ENCODE results near the gene PITPNM3.
"Not testable (repeated sequence)": the region's sequence is repeated elsewhere in the genome, so short reads cannot be mapped to it uniquely, and the experiment has no call there.

PITPNM3 gene

DNA sequence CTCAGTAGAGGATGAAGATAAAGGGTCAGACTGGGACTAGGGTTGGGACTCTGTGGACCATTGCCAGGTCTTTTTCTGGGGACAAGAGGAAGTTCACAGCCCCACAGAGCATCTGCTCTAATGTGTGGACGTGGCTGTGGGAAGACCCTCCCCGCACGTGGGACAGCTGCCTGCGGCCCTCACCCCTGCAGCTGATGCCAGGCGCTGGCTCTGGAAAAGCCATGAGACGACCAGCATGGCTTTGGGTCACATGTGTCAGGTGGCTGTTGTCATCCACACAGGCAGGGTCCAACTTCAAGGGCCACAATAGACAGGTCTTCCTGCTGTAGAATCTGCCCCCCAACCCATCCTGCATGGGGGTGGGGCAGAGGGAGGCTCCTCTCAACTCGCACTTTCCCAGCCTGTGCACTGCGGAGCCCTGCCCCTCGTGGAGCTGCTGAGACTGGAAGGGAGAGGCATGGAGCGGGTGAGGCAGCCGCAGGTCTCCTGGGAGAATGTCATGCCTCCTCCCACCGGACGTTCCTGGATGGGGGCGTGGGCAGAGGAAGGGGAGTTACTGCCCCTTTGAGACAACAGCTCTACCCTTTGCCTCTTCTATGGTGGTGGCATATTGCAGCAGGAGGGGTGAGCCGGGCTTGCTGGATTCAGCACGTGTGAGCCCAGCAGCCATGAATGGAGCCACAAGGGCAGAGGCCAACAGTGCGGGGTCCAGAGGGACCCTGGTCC is 58.7 kb downstream of the PITPNM3 start:
- no peak for FAIRE-seq

DNA sequence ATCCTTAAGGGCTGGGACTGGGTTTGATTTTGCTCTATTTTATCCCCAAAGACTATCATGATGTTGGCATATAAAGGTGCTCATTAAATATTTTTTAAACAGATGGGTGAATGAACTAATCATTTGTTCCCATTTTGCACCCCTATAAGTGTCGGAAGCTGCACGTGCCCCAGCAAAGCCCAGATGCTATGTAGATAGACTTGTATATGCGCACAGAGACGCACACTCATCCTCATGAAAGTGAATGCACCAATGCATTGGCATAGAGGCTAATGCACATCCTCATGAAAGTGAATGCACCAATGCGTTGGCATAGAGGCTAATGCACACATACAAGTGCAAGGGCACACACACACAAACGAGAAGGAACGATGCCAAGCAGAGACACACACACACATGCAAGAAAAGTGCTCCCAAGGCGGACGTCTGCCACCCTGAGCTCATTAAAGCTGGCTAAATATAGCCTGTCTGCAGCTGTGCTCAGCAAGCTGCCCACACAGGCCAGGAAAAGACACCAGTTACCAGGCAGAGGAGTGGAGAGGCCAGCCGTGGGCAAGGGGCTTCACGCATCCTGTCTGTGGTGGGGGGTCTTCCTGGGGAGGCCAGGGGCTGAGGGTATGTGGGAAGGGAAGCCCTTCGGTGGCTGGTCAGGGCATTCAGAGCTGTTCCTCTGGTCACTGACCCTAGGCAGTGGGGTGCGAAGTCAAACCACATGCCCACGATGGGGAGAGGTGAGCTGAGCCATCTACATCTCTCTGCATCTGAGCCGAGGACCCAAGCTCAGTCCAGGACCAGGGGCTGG is 59.5 kb downstream of the PITPNM3 start:
- FAIRE-seq, result no peak

DNA sequence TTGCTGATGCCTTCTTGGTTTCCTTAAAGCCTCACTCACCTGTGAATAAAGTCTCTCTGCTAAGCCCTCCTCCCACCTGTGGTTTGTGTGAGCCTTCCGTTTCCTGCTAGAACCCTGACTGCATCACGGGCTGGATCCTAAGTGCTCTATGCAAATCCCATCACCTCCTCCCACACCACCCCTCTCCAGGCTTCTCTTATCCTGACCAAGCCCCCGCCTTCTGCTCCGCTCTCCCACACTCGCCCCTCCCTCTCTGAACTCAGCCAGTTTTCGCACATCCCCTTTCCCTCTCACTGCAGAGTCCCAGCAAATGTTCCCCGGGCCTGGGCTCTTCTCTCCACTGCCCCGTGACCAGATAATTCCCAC is 60.3 kb downstream of the PITPNM3 start:
- FAIRE-seq, result no peak

DNA sequence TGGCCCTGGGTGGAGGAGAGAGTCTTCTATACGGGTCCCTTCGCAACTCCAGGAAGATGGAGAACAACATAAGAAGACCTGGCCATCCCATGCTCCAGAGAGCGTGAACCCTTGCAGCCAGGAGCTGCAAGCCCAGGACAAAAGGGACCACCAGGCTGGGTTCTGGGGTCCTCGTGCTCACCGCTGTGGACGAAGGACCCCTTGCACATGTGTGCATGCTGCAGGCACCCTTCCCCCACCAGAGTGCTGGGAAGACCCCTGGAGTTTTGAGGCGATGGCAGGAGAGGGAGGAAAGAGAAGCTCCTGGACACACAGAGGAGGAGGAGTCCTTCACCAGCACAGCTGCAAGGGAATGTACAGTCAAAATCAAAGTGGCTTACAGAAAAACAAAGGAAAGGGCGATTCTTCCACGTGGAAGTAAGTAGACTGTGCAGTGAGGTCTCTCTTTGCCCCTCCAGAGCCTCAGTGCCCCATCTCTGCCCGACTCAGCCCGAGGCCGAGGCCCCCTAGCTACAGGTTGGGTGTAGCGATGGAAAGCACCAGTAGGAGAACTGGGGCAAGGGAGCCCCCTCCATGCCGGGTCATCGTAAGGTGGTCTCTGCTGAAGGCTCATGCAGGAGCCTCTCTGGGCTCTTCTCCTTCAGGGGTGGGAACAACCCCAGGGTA is 60.8 kb downstream of the PITPNM3 start:
- FAIRE-seq, result no peak

DNA sequence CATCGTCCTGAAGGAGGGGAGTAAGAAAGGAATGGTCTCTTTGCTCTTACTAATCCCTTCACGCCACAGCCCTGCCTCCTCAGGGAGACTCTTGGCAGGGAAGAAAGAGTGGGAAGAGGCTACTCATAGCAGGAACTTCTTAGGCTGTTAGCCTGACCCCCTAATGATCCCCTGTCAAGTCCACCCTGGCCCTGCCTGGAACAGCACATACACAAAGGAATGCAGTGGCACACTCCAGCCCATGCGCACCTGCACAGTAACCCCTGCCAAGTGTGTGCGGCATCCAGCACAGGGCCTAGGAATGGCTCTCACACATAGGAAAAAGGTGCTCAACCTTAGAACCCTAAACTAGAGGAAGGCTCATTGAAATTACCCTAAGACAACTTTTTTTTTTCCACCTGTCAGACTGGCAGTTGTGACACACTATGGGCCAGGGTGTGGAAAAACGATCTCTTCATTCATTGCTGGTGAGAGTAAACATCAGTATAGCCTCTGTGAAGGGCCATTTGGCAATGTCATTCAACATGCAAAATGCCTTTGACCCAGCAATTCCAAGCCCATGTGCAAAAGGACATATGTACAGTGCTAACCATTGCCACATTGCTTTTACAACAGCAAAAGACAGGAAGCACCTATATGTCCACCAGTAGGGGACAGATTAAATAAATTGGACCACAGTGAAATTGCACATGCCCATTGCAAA is 62.0 kb downstream of the PITPNM3 start:
- no peak for FAIRE-seq

DNA sequence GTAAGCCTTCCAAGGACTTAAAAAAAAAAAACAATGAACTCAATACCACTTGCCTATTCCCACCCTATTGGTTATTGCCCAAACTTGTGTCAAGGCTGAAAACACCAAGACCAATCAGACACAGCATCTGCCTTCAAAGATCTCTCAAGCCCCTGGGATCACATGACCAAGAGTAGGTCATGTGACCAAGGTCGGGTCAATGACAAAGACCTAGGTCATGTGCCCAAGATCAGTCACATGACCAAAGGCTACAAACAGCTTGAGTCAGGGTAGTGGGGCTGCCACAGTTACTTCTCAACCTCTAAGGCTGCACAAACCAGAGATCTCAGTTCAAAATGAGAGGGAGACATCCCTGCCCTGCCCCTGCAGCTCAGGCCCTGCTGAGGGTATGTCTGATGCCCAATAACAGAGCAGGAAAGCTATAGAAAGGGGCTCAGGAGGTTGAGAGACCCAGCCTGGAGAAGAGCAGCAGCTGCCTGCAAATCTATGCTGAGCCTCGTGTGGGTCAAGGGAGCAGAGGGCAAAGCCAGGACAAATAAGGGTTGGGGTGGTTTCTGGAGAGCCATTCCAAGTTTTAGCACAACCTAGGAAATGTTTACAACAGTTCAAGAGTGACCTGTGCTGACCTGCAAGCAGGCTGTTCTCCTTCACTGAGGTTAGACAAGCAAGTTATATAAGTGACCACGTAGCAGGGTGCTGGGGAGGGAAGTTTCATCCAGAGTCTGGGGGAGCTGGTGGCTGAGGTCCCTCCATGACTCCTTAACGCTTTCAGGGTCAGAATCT is 63.3 kb downstream of the PITPNM3 start:
- no peak for FAIRE-seq

DNA sequence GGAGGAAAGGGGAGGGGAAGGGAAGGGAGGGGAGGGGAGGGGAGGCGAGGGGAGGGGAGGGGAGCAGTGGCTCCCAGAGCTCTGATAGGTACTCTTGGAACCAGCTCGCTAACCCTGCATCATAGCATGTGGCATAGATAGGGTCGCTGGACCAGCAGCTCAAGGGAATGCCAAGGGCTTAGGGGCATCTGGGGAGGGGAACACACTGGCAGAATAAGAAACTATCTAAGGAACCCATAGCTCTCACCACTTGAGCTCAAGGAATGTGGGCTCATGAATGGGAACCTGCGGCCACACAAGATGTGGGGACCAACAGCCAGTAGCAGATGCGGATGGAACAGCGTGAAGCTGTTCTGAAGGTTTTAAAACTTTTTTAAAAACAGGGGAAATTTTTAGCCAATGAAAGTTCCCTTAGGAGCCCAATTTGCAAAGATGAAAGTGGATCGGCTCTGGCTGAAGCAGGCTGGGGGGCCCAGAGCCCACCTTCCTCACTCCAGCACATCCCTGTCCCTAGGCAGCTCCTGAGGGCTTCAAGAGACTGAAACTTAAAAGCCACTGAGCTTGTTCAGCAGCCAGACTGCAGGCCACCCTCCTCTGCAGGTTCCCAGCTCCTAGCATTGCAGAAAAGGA is 65.2 kb downstream of the PITPNM3 start:
- no peak for FAIRE-seq

DNA sequence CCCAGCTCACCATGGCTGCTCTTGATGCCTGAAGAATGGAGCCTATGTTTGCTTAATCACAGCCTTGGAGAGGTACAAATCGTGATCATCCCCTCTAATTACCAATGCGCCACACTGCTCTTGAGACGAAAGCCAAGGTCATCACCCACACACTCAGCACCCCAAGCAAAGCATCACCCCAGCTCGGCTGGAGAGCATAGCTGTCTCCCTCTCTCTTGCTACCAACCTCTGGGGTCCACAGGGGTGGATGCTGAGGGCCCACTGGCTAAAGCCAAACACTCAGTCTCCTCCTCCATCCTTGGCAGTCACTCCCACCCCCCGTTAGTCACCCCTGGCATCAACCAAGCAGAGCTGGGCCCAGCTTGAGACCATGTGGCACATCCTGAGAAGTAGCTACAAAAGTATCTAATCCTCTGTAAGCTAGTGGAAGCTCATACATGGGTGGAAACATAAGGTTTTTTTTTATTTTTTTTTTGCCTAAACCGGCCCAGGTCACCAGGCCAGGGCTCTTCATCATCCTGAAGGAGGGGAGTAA is 67.3 kb downstream of the PITPNM3 start:
- no peak for FAIRE-seq

DNA sequence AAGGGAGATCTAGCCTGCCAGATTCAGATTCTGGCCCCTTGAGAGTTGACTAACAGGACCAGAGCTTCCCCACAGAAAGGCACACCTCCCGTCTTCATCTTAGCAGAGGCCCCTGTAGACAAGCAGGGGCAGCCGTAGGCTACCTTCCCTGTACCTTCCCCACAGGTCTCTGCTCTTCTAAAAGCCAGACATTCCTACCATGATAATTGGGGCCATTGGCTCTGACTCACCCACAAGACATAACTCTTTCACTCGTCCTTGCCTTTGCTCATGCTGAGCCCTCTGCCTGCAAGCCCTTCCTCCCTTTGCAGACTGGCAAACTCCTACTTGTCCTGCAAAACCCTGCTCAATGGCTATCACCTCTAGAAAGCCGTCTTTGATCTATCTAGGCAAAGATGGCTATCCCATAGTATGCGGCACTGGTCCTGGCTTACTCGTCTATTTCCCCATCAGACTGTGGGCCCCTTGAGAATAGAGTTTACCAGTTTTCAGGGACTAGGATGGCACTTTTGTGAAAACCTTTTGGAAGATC is 68.3 kb downstream of the PITPNM3 start:
- FAIRE-seq, result no peak

DNA sequence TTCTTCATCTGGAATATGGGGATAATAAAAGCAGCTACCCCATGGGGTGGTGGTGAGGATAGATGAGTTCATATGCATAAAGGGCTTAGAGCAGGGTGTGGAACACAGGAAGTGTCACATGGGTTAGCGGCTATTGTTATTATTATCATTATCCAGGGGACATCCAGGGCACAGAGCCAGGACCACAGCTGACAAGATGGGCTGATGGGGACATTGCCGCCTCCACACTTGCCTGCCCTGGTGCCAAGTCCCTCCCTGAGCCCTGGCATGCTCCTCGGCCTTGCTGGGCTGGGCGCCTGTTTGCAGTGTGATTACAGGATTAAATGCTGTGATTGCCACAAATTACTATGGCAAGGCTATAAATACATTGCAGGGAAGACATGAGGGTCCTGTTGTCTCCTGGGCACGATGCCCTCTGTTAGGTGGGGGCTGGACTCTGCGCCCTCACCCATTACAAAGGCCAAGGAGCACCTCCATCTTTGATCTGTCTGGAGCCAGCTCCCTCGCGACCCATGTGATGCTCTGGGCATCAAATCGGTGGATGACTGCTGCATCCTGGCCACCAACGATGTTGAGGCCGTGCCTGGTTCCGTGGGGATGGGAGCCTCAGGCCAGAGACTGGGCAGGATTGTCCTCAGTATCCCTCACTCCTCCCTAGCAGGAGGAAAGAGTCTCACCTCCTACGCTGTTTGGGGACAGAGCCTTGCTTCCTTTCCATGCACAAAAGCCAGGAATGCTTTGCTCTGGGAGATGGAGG is 68.9 kb downstream of the PITPNM3 start:
- FAIRE-seq, result no peak

DNA sequence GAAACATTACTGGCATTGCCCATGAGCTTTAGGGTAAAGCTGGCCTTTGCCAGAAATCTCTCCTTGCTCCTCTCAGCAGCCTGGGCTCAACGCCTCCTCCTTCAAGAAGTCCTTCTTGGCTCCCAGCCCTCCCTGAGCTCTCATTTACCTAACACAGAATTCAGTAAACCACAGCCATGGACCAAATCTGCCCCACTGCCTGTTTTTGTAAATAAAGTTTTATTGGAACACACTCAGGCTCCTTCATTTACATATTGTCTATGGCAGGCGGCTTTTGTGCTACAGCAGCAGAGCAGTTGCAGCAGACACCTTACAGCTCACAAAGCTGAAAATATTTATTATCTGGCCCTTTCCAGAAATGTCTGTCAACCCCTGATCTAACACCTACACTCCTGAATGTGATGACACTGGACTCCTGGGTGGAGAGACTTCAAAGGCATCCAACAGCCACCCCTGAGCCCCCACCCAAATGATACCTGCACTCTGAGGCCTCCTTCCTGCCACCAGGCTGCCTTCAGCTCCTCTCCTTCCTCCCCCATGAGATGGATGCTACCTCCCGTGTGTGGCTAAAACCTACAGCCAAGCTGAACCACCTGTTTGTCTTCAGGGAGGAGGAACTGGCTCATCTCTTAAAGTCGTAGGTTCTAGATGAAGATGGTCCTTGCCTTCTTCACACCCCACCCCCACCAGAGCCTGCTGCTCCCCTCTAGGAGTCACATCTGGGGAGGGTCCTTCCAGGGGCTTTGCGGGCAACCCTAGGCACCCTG is 70.5 kb downstream of the PITPNM3 start:
- FAIRE-seq, result no peak

DNA sequence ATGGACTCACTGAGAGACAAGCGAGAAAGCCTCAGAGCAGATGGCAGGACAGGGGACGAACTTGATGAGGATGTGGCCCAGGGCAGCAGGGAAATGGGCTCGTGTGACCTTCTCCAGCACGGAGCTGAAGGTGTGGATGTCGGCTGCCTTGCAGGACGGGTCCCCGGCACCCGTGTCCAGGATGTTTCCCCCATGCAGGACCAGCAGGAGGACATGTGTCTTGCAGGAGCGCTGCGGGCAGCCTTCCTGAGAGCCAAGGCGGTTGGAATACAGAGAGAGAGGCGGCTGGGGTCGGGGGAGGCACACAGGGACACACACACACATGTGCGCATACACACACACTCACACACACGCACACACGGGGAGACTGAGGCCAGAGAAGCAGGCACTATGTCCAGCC is 72.8 kb downstream of the PITPNM3 start:
- no peak for FAIRE-seq

DNA sequence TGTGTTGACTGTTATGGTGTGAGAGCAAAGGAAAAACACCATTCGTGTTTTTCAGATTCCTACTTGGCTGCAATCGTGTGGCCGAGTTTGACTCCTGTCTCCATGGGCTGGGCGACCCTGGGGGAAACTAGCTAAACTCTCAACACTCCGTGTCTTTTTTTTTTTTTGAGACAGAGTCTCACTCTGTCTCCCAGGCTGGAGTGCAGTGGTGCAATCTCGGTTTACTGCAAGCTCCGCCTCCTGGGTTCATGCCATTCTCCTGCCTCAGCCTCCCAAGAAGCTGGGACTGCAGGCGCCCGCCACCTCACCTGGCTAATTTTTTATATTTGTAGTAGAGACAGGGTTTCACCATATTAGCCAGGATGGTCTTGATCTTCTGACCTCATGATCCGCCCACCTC is 73.6 kb downstream of the PITPNM3 start:
- FAIRE-seq, result not testable (repeated sequence)

DNA sequence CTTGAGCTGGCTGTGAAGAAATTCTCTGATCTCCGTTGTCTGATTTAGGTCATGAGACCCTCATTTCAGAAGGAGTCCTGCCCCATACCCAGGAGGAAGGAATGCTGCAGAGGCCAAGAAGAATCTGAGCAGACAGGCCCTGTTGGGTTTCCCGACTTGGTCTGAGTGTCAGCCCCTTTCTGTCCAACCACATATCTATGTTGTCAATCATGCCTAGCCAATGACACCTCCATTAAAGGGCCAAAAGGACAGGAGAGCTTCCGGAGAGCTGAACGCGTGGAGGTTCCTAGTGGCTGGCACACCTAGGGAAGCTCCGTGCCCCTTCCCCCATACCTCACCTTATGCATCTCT is 74.3 kb downstream of the PITPNM3 start:
- FAIRE-seq, result no peak

DNA sequence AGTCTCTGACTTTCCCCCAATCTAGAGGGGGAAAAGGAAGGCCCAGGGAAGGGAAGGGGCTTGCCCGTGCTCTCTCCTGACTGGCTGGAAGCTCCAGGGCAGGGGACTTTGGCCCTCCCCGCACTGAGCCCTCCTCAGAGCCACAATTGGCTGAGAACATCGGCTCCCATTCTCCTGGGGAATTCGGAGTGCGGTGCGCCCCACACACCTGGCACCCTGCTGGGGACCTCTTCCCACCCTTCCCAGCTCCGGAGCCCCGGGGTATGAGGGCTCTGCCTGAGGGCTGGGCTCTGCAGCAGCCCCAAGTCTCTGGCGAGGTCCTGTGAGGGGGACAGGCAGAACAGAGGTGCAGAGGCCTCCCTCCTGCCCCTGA is 76.1 kb downstream of the PITPNM3 start:
- no peak for FAIRE-seq

DNA sequence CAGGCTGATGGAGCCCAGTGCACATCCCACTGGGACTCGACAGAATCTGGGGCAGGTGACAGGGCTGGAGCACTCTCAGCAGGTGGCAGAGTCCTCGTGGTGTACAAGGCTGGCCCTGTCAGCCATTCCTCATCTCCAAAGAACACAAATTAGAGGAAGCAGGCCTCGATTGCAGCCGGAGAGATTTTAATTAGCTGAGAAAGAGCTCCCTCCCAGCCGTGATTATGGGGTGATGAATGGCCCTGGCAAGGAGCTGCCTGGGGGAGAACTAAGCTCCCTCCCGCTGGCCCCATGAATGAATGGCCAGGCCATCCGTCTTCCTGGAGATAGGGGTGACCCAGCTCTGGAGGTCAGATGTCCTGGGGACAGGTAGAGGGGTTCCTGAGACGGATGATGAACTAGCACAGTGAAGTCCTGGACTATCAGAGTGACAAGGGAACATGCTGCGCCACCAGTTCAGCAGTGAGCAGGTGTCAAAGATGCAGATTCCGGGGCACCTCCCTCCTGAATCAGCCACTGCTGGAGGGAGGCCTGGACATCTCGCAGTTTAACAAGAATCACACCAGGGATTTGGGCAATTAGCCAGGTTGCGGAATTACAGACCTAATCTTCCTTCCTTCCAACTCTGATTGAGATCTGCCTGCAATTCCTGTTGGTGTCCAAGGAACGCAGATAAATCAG is 76.6 kb downstream of the PITPNM3 start:
- no peak for FAIRE-seq

DNA sequence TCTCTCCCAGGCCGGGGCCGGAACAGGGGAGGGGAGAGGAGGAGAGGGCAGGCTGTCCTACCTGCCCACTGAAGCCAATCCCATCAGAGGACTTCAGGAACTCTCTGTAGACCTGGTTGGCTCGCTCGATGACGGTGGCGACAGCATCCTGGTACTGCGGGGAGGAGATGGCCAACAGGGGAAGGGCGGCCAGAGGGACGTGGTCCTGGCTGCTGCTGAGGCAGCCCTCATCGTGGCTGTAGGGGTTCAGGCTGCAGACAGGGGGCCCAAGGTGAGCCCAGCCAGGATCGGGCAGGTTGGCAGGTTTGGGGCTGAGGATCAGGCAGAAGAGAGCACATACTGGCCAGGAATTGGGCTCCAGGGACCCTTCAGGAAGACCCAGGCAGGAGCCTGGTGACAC is 77.9 kb downstream of the PITPNM3 start:
- no peak for FAIRE-seq

DNA sequence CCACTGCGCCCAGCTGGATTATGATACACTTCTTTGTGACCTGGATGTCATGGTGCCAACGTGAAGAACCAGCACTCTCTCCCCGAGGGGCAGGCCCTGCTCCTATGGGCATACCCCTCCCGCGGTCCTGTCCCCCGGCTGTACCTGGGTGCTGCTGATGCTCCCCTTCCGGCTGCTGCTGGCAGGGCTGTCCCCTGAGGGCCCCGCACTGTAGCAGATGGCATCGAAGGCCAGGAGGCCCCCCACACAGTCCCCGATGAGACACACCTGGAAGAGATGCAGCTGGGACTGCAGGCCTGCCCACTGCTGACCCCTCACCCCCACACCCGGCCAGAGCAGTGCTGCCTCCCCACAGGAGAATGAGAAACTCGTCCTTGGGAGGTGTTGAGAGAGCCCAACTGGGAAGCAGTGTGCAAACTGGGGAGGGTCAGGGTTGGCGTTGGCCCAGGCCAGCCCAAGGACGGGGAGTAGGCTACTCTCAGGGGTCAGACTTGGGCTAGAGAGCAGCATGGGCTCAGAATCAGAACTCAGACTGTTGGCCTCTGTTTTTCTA is 78.4 kb downstream of the PITPNM3 start:
- no peak for FAIRE-seq

DNA sequence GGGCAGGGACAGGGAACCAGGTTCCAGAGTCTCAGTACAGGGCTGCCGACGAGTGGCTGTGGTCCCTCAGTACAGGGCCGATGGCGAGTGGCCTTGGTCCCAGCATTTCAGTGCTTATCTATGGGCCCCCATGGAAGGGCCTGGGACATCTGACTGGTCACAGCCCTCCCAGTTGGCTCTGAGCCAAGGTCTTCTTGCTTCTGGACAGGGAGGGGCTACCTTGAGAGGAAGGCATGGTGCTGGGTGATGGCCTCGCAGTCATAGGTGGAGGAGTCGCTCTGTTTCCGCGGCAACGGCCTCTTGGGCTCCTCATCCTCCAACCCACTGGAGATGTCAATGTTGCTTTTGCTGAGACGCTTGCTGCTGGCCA is 79.6 kb downstream of the PITPNM3 start:
- no peak for FAIRE-seq
